ENCODE results near the gene CCSER2. TPM values are rescaled to one million over a fixed set of nuclear protein-coding genes. Genes with fewer than 3 reads are reported as not detected.

CCSER2 gene
- total RNA-seq, 1 donor from 2014 or later = 49.6 TPM

DNA sequence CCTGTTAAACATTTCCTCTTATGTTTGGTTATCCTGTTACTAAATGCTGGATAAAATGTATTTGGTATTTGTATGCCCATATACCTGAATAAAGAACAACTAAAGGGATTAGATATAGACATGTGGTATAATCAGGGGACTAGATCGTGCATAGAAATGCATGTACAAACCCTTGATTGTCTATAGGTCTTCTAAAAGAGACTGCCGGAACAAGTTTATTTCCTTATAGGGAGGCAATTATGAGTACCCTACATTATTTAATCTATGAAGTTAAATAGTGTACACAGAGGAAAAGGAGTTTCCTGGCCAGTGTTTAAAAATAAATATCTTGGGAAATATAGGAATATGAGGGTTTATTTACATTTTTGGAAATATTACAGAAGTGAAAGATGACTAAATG, 44.6 kb downstream of the CCSER2 start:
- Mint-ChIP-seq H3K9me3 (ENCODE audit: low read depth) (peaks cover 4% of the 10 kb centered on the region), H3K27ac (no peak overlapping the region), H3K4me1 (ENCODE audit: low read depth) (peaks cover 13% of the 10 kb centered on the region), H3K36me3 (ENCODE audit: insufficient read depth) (peaks cover 22% of the 10 kb centered on the region), H3K4me3 (ENCODE audit: low read depth) (no peak overlapping the region), H3K27me3 (no peaks in the 10 kb centered on the region)
- DNase-seq (ENCODE audit: low spot score, unreplicated experiment) = no peak
- TF ChIP-seq, protein P1, sequence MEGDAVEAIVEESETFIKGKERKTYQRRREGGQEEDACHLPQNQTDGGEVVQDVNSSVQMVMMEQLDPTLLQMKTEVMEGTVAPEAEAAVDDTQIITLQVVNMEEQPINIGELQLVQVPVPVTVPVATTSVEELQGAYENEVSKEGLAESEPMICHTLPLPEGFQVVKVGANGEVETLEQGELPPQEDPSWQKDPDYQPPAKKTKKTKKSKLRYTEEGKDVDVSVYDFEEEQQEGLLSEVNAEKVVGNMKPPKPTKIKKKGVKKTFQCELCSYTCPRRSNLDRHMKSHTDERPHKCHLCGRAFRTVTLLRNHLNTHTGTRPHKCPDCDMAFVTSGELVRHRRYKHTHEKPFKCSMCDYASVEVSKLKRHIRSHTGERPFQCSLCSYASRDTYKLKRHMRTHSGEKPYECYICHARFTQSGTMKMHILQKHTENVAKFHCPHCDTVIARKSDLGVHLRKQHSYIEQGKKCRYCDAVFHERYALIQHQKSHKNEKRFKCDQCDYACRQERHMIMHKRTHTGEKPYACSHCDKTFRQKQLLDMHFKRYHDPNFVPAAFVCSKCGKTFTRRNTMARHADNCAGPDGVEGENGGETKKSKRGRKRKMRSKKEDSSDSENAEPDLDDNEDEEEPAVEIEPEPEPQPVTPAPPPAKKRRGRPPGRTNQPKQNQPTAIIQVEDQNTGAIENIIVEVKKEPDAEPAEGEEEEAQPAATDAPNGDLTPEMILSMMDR (IDR thresholded peaks at IDR 0.05; ENCODE audit: unreplicated experiment) = no peak

DNA sequence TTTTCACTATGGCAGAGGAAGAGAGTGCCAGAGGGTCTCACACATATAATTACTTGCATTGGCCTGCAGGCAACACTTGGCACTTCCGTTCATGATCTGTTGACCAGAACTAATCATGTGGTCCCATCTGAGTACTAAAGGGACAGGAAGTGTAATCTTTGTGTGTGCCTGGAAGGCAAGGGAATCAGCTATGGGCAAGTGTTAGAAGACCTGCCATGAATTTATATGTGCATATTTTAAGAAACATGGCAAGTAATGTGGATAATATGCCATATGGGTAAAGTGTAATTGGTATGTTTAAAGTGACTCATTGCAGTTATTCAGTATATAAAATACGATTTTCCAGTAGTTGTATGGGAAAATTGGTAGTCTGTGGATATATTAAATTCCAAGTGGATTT, 46.1 kb downstream of the CCSER2 start:
- Mint-ChIP-seq H3K27me3 (no peaks in the 10 kb centered on the region), H3K27ac (no peak overlapping the region), H3K36me3 (ENCODE audit: insufficient read depth) (peaks cover 19% of the 10 kb centered on the region), H3K4me1 (ENCODE audit: low read depth) (peaks cover 11% of the 10 kb centered on the region), H3K4me3 (ENCODE audit: low read depth) (no peak overlapping the region), H3K9me3 (ENCODE audit: low read depth) (no peaks in the 10 kb centered on the region)
- no peak for DNase-seq (ENCODE audit: low spot score, unreplicated experiment)
- TF ChIP-seq, protein P1 (IDR thresholded peaks at IDR 0.05; ENCODE audit: unreplicated experiment) = no peak

DNA sequence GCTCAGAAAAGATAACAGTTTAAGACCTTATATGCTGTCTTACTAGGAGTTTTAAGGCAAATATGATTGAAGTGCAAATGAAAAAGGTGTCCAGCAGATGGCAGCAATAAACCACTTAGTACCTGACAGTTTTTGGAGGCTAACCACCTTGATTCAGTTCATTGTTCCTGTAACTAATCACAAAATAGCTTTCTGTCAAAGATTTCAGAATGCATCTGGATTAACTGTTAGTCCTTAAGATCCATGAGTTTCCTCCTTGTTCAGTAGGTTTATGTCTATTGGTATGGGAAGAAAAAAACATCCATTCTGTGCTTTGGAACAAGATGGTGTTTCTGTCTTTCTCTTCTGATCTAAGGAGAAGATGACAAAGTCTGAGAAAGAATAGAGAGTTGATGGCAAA, 46.6 kb downstream of the CCSER2 start:
- H3K36me3 Mint-ChIP-seq (ENCODE audit: insufficient read depth) = peaks cover 19% of the 10 kb centered on the region
- DNase-seq (ENCODE audit: low spot score, unreplicated experiment) = peak; percentile 21
- peaks cover 6% of the 10 kb centered on the region for H3K4me1 Mint-ChIP-seq (ENCODE audit: low read depth)
- H3K27me3 Mint-ChIP-seq = no peaks in the 10 kb centered on the region
- no peak overlapping the region for H3K4me3 Mint-ChIP-seq (ENCODE audit: low read depth)
- no peaks in the 10 kb centered on the region for H3K9me3 Mint-ChIP-seq (ENCODE audit: low read depth)
- TF ChIP-seq, protein P1 (IDR thresholded peaks at IDR 0.05; ENCODE audit: unreplicated experiment) = peak; percentile 82
- H3K27ac Mint-ChIP-seq = peak overlapping the region; percentile 69

DNA sequence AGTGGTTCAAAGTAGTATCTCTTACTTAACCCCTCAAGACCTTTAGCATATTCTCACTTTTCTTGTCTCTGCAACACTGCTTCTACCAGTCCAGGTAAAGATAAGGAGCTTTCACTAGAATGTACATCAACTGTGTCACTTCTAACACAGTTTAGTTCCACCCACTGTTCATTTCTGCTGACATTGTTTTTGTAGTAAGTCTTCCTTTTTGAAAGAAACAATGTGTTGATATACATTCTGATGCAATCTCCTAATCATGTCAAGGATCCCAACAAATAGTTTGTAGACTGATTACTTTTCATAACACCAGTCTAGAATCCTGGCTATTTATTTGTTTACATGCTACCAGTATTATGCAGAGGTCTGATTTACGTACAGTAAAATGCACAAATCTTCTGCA, 47.5 kb downstream of the CCSER2 start:
- Mint-ChIP-seq H3K4me3 (ENCODE audit: low read depth) (no peak overlapping the region), H3K27me3 (no peaks in the 10 kb centered on the region), H3K27ac (no peak overlapping the region), H3K9me3 (ENCODE audit: low read depth) (no peaks in the 10 kb centered on the region), H3K36me3 (ENCODE audit: insufficient read depth) (peaks cover 25% of the 10 kb centered on the region), H3K4me1 (ENCODE audit: low read depth) (peaks cover 6% of the 10 kb centered on the region)
- no peak for DNase-seq (ENCODE audit: low spot score, unreplicated experiment)
- TF ChIP-seq, protein P1 (IDR thresholded peaks at IDR 0.05; ENCODE audit: unreplicated experiment) = no peak

DNA sequence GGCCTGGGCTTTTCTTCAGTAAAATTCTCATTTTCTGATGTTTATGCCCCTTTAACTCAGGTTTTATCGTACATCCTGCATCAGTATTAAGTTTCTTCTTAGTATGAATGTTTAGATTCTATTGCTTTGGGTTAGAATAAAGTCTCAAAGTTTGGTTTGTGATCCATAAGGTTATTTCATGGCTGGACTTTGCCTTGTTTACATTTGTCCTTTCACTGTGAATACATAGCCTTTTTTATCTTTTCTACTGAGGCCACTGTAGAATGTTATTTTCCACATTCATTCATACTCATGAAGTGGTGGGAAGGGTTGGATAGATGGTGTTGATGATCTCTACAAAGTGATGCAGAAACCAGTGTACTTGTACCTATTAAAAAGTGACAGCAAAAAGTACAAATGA, 59.8 kb downstream of the CCSER2 start:
- H3K4me1 Mint-ChIP-seq (ENCODE audit: low read depth) = peaks cover 4% of the 10 kb centered on the region
- H3K9me3 Mint-ChIP-seq (ENCODE audit: low read depth) = peaks cover 24% of the 10 kb centered on the region
- no peaks in the 10 kb centered on the region for H3K27me3 Mint-ChIP-seq
- H3K36me3 Mint-ChIP-seq (ENCODE audit: insufficient read depth) = peaks cover 50% of the 10 kb centered on the region
- TF ChIP-seq, protein P1 (IDR thresholded peaks at IDR 0.05; ENCODE audit: unreplicated experiment) = no peak
- no peak overlapping the region for H3K4me3 Mint-ChIP-seq (ENCODE audit: low read depth)
- H3K27ac Mint-ChIP-seq = no peak overlapping the region
- no peak for DNase-seq (ENCODE audit: low spot score, unreplicated experiment)
